NCI-H146 (cell line): ENCODE data around the gene SORCS2.

ENCODE experiments used
- DNase-seq: peaks from one replicate; lab custom pipeline; 2025; lab: John Stamatoyannopoulos, UW

SORCS2 gene

GRCh38 chr4:7268941-7269340 lies 76.6 kb downstream of the SORCS2 start:
- DNase-seq = no peak

GRCh38 chr4:7270121-7270520 lies 77.8 kb downstream of the SORCS2 start:
- DNase-seq = no peak

DNA sequence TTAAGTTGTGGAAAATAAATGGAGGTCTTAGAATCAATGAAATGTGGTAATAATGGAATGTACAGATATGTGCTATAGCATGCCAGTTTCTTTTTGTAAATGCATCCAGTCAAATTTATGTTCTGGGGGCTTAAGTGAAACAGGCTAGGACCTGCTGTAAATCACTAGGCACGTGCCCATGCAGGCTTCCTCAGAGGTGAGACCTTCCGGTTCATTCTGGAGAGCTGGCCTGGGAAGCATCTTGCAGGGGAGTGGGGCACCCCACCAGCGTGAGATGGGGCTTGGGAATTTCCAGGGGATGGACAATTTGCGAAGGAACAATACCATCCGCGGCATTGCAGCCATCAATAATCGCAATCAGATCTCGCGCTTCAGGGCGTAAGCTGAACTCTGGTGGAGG lies 80.1 kb downstream of the SORCS2 start:
- no peak for DNase-seq

GRCh38 chr4:7273738-7274297 lies 81.5 kb downstream of the SORCS2 start:
- DNase-seq = no peak

DNA sequence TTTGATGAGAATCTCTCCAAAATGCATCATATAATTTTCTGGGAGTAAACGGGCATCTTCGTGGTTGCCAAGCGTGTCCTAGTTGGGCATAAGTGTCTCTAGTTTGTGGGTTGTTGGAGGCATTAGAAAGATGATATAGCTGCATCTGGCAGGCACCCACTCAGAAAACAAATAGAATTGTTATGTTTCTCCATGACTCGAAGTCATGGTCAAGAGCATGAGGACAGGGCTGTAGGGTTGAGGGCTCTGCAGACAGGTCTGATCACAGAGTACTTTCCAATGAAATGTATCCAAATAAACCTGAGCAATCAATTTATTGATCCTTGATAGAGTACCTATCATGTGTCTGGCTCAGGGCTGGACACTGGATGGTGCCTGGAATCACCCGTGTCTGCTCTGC lies 82.7 kb downstream of the SORCS2 start:
- DNase-seq = no peak

DNA sequence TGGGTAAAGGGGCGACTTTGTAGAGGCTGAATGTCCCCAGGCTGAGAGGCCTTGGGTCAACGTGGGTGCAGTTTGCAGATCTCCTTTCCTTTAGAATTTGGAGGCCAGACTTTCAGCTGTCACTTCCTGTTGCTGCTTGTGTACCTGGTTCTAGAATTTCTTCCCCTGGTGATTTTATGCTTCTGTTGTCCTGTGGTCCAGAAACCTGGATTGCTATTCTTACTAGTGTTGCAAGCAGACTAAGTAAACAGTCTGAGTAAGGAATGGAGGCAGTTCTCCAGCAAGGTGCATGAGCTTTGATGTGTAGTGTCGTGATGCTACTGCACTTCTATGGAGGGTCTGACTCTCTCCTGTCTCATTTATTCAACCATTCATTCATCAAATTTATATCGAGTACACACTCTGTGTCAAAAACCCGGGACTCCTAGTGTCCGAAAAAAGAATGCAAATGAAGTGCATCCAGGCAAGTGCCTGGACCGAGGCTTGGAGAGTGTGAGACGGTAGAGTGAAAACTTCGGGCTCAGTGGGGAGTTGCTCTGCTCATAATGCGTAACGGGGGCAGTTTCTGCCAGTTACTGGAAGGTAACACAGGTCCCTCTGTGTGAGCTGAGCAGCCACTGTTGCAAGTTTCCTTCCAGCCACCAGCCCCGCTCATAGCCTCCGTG lies 83.3 kb downstream of the SORCS2 start:
- no peak for DNase-seq

DNA sequence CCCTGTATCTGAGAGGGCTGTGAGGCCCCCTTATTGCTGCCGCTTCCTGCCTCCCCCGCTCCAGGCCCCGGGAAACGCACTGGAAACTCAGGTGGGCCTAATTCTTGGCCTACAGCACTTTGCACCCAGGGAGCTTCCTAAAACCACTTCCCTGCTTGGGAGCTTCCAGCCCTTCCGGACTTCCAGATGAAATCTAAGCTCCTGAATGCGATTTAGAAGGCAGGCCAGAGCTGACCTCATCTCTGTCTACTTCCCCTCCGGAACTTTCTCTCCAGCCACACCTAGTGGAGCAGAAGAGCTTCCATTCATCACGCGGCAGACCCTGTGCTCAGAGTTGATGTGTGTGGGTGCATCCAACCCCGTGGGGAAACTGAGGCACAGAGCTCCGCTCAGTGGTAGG lies 84.2 kb downstream of the SORCS2 start:
- DNase-seq = no peak

DNA sequence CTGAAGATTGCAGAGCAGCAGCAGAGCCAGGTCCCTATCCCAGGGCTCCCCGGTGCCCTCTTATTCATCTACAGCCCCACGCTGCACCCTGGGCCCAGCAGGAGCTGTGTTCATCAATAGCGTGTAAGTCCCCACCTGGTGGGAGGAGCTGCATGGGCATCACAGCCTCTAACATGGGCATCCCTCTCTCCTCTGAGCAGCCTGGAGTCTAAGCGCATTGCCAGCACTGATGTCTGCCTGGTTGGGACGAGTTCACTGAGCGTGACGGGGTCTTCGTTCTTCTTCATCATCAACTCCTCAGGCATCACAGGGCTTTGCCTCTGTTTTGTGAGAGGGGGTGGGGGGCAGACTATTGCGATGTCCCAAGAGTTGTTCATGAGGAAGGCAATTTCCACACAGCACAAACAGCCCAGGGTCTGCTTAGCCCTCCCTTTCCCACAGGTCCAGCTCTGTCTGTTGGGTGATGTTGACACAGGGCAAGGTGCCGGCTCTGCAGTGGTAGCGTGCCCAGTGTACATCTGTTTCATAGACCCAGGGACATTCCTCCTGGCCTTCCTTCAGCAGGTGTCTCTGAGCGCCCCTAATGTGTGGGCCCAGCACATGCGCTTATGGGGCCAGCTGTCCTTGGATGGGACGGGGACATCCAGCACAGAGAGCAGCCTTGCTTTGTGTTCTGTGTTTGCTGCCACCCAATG lies 85.9 kb downstream of the SORCS2 start:
- DNase-seq = no peak

- no peak for DNase-seq
Observed at GRCh38 chr4:7278981-7279380, 86.6 kb downstream of the SORCS2 start.

DNA sequence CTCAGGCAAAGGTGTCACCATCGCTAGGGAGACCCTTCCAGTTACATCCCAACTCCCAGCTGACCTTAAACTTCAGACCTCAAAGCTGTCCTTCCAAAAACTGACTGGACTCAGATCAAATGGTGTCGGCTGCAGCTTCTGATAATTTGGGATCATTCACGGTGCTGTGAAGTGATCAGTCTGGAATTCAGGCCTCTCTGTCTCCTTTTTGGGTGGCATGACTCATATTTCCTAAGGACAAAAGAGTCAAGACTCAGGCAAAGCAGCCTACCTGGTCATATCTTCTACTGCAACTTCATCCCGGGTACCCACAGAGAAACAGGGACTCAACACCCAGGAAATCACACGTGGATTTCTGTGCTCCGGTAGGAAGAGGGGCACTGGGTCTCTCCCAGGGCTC lies 87.6 kb downstream of the SORCS2 start:
- DNase-seq = no peak

- DNase-seq = no peak
Observed at GRCh38 chr4:7280926-7281690, 88.8 kb downstream of the SORCS2 start.

DNA sequence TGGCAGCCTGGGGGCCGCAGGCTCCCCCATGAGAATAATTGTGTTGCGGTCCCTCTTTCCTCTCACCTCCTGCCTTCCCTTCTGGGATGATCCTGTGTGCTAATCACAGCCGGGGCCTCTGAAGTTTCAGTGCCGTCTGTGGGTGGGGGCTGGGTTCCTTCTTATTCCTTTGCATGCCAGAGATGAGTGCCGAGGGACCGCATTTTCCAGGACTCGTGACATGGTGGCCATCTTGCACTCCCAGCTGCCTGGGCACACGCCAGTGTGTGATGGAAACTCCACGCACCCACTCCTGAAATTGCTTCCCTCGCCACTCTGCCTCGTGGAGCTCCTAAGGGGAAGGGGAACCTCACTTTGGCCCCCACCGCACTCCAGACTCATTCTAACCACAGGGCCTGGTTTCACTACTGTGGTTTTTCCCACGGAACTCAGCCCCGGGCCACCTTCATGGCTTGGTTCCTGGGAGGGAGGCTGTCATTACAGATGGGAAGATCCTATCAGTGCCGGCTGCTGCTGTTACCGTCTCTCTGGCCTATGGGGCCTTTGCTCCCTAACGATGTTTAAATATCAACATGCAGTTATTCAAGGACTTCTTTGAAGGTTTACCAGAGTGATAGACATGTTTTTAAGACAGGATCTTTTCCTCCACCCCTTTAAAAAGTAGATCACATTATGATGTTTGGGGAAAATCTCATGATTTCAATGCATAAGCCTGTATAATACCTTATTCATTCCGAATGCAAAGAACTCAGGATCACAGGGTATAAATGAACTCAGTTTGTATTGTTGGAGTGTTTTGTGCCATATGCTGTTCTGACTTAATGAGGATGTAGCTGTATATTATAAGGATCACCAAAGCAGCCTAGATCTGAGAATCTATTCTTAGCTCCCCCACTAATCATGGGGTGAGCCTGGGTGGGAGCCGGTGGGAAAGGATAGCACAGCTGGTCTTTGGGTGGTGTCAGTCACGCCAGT lies 89.6 kb downstream of the SORCS2 start:
- DNase-seq = no peak

- no peak for DNase-seq
Observed at GRCh38 chr4:7282786-7283440, 90.6 kb downstream of the SORCS2 start.

- no peak for DNase-seq
Observed at GRCh38 chr4:7285244-7286094, 93.1 kb downstream of the SORCS2 start.

- no peak for DNase-seq
Observed at GRCh38 chr4:7286170-7286569, 93.8 kb downstream of the SORCS2 start.

GRCh38 chr4:7286798-7287197 lies 94.5 kb downstream of the SORCS2 start:
- no peak for DNase-seq

GRCh38 chr4:7287274-7287917 lies 95.1 kb downstream of the SORCS2 start:
- DNase-seq = no peak

DNA sequence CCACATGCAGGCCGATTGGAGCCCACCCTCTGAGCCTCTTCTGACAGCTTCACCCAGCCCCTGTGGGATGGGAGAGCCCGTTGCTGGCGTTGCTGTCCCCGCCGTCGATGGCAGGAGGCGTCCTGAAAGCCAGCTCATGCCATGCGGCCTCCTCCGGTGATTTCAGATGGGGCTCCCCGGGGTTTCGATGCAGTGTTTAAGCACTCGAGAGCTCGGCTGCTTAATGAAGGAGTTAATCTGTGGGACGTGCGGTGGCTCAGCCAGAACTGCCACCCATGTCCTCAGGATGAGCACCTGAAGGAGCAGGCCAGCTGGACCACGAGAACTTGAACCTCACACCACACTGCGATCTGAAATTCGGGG lies 95.6 kb downstream of the SORCS2 start:
- no peak for DNase-seq

GRCh38 chr4:7288751-7289523 lies 96.6 kb downstream of the SORCS2 start:
- no peak for DNase-seq
